ENCODE results near the gene POM121C.
A peak's percentile ranks its signal among the peaks of the same experiment; 100 is the strongest.
"Not testable (repeated sequence)": the region's sequence is repeated elsewhere in the genome, so short reads cannot be mapped to it uniquely, and the experiment has no call there.

POM121C gene

DNA sequence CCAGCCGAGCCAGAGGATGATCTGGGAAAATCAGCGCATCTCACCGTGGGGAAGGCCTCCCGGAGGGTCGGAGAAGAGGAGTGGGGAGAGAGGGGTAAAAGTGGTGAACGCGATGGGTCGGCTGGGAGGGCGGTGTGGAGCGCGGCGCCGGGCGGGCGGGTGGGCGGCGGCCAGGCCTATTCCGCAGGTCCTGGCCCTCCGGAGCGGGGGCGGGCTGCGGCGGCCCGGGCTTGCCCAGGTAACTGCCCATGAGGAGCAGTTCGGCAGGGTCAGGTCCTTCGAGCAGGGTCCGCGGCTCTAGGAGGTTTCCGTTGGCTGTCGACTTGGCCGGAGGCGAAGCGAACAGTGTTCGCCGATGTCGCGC, 44.0 kb downstream of the POM121C start:
- DNase-seq (ENCODE audit: low read depth): not testable (repeated sequence)
- peak overlapping the region; percentile 40 for H3K4me3 ChIP-seq (ENCODE audit: low read depth, low read length)

DNA sequence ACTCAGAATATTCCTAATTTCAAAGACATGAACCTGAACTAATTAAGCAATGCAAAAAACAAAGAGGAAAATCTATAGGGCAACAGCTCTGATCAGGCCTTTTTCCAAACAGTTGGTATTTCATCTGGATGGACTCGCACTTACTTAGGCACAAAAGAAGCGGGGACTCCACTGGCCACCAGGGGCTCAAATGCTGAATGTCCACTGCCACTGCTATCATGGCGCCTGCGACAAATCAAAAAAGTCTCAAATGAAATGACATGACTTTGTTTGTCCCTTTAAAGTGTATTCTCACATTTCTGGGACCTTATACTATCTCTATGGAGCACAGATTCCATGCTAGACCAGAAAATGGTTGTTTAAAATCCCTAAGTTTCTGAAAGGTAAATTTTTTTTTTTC, 47.1 kb downstream of the POM121C start:
- not testable (repeated sequence) for DNase-seq (ENCODE audit: low read depth); H3K4me3 ChIP-seq (ENCODE audit: low read depth, low read length)

DNA sequence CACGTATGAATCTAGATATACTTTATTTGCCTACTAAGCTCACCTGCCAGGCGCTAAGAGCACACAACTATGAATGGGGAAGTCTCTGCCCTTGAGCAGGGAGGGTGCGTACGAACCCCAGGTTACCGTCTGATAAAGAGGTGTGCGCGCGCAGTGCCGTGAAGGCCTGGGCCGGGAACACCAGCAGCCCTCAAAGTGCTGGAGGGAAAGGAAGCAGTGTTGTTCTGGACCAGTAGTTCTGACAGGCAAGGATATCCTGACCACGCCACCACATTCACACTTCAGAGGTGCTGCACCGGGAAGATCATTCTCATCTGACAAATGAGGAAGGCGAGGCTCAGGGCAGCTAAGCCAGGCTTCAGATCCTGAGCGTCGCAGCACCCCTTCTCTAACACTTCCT, 62.6 kb downstream of the POM121C start:
- DNase-seq (ENCODE audit: low read depth); H3K4me3 ChIP-seq (ENCODE audit: low read depth, low read length): not testable (repeated sequence)

DNA sequence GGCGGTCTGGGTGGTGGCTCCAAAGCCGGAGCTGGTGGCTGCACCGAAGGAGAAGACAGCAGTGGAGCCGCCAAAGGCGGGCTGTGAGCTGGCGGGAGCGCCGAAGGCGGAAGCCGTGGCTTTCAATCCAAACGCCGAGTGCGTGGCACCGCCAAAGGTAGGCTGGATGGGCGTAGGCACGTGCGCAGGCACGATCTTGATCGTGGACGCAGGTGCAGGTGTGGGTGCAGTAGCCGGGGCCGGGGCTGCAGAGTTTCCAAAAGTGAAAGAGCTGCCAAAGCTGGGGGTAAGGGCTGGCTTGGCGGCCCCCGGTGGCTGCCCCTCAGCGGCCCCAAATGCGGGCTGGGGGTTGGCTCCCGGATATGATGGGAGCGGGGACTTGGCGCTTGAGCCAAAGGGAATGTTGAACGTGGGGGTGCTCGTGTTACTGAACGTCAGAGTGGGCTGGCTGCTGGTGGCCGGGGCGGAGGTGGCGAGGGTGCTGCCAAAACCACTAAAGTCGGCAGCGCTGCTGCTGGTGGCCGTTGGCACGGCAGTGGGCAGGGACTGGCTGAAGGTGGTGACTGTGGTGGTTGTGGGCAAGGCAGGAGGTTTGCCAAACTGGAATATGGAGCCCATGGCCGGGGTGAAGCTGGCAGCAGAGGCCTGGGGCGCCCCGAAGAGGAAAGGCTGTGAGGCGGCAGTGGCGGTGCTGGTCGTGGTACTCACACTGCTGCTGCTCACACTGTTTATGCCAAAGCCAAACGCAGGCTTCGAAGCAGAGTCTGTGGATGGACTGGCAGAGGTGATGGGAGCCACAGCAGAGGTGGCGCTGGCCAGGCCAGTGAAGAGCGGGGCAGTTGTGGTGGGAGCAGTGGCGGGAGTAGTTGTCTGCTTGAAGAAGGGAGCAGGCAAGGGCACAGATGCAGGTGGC, 64.0 kb downstream of the POM121C start:
- not testable (repeated sequence) for DNase-seq (ENCODE audit: low read depth); H3K4me3 ChIP-seq (ENCODE audit: low read depth, low read length)

DNA sequence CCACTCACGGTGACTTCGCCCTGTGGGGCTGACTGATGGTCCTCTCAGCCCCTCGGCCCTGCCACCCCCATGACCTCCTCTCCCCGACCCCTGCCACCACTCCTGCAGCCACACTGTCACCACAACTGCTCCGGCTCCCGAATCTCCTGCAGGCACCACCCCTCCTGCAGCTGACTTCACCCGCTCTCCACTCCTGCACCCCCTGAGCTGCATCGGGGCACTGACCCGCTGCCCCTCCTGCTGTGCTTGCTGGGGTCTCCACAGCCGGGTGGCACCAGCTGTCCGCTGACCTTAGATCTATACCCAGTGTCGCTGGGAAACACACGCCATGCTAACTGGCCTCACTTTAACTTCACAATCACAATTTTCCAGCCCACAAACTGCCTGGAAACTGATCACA, 65.9 kb downstream of the POM121C start:
- H3K4me3 ChIP-seq (ENCODE audit: low read depth, low read length); DNase-seq (ENCODE audit: low read depth): not testable (repeated sequence)

DNA sequence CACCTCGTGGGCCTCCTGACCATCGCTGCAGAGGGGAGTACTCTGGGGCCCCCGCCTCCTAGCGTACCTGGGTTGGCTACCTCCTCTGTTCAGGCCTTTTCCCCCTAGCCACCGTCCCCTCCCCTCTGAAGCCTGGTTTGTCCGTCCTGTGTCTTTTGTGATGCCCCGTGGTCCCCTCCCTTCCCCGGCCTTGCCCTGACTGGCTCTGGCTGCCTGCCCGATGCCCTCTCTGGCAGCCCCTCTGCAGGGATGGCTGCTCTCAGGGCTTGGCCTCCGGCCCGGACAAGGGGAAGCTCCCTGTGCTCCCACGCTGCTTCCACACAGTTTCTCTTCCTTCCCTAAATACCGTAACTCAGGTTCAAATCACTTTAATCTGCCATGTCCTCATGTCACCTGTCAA, 66.4 kb downstream of the POM121C start:
- DNase-seq (ENCODE audit: low read depth); H3K4me3 ChIP-seq (ENCODE audit: low read depth, low read length): not testable (repeated sequence)

DNA sequence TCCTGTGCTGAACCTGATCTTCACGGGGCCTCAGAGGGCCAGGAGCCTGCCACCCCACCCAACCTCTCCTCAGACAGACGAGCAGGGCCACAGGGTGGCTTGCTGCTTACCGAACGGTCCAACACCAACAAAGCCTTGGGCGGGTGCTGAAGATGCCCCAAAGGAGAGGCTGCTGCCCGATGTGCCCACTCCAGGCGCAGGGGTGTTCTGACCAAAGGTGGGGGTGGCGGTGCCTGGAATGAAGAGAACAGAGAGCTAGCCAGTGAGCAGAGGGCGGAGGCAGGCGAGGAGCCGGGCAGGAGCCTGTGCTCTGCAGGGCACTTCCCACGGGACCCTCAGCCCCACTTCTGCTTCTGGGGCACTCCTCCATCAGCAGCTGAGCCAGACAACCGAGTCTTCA, 66.9 kb downstream of the POM121C start:
- not testable (repeated sequence) for H3K4me3 ChIP-seq (ENCODE audit: low read depth, low read length); DNase-seq (ENCODE audit: low read depth)

DNA sequence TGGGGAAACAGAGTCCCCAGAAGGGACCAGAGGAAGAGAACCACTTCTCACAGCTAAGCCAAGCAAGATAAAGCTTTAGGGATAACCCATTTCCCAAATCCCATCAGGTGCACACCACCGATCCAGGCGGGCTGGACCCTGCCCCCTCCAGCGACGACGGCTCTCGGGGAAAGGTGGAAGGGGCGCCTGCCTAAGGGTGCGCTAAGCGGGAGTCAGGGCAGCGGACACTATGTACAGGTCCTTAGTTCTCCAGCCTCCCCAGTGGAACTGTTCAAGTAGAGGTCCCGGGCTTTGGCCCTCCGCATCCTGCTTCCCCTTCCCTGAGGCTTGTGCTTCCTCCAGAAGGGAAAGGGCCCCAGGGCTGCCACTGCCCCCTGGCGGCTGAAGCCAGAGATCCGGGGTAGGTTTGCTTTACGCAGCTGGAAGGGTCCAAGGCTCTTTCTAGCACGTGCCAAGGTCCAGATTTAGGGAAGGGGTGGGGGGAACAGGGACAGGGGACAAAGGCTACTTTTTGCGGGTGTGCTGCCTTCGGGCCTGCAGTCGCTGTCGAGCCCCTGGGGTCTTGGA, 67.7 kb downstream of the POM121C start:
- not testable (repeated sequence) for DNase-seq (ENCODE audit: low read depth); H3K4me3 ChIP-seq (ENCODE audit: low read depth, low read length)

DNA sequence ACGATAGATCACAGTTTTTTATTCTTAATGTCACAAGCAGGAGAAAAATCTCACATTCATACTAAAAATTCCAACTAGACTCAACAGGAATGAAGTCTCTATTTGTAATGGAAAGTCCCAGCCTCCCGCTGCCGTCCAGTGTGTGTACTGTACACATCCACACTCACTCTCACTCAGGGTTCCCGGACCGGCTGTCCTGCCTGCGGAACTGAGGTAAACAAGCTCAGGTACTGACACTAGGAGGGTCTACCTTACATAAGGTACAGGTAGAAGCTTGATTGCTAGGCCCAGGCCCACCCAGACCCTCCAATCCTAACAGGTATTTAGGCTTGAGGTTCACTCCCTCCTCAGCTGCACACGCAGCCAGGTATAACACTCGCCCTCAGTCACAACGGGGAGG, 69.3 kb downstream of the POM121C start:
- DNase-seq (ENCODE audit: low read depth); H3K4me3 ChIP-seq (ENCODE audit: low read depth, low read length): not testable (repeated sequence)

DNA sequence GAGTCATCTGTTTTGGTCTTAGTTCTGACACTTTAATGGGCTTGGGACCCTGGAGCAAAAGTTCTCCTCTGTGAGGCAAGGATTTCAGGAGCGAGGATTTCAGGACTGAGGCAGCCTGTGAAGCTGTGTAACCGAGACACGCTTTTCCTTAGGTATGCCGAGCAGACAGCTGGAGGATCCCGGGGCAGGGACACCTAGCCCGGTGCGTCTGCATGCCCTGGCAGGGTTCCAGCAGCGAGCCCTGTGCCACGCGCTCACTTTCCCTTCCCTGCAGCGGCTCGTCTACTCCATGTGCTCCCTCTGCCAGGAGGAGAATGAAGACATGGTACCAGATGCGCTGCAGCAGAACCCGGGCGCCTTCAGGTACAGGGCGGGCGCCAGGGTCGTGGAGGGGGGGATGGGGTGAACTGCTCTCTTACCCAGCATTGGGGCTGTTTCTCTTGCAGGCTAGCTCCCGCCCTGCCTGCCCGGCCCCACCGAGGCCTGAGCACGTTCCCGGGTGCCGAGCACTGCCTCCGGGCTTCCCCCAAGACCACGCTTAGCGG, 70.2 kb downstream of the POM121C start:
- not testable (repeated sequence) for DNase-seq (ENCODE audit: low read depth); H3K4me3 ChIP-seq (ENCODE audit: low read depth, low read length)

DNA sequence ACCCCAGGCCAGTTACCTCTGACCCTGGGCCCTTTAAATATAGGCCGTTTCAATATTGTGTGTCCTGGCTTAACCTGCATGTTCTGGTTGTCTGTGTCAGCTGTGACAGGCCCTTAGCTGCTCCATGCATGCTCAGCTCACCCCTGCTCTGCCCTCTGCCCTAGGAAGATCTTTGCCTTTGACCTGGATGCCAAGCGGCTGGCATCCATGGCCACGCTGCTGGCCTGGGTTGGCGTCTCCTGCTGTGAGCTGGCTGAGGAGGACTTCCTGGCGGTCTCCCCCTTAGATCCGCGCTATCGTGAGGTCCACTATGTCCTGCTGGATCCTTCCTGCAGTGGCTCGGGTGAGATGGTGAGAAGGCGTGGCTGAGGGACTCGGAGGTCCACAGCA, 70.7 kb downstream of the POM121C start:
- H3K4me3 ChIP-seq (ENCODE audit: low read depth, low read length); DNase-seq (ENCODE audit: low read depth): not testable (repeated sequence)

DNA sequence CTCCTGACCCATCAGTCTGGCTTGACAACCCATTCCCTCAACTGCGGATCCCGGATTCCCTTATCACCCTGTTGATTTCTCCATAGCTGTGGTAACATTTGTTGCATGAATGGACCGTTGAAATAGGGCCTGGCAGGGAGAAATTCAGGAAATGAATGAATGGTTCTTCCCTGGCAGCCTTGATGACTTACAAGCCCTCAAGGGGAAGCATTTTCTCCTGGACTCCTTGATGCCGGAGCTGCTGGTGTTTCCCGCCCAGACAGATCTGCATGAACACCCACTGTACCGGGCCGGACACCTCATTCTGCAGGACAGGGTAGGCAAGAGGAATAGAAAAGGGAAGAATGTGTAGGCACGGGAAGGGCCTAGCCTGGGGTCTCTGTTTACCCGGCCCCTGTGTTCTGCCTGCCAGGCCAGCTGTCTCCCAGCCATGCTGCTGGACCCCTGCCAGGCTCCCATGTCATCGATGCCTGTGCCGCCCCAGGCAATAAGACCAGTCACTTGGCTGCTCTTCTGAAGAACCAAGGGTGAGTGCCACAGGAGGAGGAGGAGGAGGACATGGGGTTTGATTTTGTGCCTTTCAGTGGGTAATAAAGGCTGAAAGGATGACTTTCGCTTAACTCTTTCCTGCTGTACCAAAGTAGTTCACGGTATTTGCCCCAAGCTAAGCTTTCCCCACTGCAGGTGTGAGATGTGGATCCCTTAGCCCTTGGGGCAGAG, 71.2 kb downstream of the POM121C start:
- not testable (repeated sequence) for DNase-seq (ENCODE audit: low read depth); H3K4me3 ChIP-seq (ENCODE audit: low read depth, low read length)

DNA sequence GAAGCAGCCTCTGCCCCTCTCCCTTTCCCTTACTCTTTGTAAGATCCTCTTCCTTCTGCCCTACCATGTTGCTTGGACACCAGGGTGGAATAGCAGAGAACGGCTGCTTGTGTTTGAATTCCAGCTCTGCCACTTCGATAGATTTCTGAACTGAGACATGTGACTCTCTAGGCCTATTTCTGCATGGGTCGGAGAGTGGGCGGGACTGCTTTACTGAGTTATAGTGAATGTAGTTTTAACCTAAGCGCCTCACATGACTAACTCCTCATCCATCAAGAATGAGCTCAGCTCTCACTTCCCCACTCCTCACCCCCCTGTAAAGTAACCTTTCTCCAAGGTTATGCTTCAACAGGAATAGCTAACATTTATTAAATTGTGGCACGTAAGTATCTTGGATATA, 71.9 kb downstream of the POM121C start:
- not testable (repeated sequence) for DNase-seq (ENCODE audit: low read depth); H3K4me3 ChIP-seq (ENCODE audit: low read depth, low read length)

DNA sequence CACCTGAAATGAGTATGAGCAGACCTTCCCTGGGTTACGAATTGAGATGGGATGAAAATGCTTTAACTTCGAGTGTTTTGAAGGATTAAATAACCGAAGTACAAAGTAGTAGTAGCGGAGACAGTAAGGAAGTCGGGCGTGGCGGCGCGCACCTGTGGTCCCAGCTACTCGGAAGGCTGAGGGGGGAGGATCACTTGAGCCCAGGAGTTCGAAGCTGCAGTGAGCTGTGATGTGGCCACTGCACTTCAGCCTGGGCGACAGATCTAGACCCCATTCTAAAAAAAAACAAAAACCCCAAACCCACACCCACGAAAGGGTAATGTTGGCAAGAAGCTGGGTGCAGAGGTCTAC, 75.3 kb downstream of the POM121C start:
- not testable (repeated sequence) for H3K4me3 ChIP-seq (ENCODE audit: low read depth, low read length); DNase-seq (ENCODE audit: low read depth)

DNA sequence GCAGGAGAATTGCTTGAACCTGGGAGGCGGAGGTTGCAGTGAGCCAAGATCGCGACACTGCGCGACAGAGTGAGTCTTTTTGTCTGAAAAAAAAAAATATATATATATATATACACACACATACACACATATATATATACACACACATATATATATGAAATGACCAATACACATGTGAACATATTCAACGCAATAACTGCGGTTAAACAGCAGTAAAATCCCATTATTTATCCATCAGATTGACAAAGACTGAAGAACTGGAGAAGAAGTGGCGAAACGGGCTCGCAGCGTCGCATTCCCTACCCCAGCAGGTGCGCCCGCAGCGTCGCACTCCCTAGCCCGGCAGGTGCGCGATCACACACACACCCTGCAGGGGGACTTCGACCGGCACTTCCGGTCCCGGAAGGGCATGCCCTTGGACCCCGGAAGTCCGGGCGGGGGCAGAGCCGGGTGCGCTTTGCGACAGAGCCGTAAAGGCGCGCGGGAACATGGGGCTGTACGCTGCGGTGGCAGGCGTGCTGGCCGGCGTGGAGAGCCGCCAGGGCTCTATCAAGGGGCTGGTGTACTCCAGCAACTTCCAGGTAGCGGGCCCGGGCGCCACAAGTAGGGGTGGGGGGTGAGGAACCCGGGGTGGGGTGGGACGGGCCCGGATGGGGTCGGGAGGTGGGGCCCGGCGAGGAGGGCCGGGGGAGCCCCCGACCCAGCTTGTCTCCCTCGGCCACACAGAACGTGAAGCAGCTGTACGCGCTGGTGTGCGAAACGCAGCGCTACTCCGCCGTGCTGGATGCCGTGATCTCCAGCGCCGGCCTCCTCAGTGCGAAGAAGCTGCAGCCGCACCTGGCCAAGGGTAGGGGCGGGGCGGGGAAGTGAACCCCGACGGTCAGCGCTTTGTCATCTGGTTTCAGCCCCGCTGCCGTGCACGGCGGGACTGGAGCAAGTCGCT, 75.9 kb downstream of the POM121C start:
- H3K4me3 ChIP-seq (ENCODE audit: low read depth, low read length): peak overlapping the region; percentile 27
- DNase-seq (ENCODE audit: low read depth): not testable (repeated sequence)

DNA sequence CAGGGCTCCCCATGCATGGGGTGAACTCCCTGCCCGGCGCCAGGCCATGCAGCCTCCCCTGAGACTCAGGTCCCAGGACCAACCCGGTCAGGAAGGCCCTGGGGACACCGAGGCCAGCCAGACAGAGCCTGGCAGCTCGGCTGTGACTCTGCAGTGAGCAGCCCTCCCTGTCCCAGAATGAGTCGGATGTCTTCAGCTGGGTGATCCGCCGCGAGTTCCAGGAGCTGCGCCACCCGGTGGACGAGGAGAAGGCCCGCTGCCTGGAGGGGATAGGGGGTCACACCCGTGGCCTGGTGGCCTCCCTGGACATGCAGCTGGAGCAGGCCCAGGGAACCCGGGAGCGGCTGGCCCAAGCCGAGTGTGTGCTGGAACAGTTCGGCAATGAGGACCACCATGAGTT, 81.4 kb downstream of the POM121C start:
- DNase-seq (ENCODE audit: low read depth); H3K4me3 ChIP-seq (ENCODE audit: low read depth, low read length): not testable (repeated sequence)

DNA sequence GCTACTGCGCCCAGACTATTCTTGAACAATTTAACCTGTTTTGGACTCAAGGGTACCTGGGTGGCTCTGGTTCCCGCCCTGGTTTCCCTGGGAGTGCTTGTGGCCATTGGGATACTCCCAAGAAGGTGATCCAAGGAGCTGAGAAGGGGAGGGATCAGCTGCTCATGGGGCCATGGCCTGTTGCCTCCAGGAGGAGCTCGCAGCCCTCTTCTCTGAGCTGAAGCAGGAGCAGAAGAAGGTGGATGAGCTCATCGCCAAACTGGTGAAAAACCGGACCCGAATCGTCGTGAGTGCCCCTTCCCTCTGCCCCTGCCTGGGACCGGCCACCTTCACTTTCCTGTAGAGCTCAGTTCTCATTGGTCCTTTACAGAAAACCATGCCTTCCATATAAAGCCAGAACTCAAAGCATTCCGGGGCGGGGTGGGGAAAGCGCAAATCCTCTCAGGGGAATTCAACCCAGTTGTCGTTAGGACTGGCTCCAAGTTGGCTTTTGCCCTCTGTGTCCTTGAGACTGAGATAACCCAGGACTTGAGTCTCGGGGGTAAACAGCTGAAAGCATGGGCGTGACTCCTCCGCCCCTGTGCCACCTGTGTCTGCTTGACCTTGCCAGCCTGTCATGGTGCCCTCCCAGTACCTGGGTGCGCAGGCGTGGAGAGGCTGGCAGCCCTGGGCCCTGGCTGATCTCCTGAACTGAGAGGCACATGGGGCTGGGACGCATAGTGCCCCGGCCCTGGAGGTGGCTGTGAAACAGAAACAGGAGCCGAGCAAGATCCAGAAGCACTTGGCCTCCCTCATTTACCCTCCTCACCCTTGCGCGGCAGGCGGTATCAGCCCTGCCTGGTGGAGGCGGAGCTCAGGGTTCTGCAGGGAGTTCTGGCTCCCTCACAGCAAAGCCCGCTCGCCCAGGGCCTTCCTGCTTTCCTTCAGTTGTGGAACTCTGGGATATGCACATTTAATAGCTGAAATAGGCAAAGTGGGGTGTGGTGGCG, 82.3 kb downstream of the POM121C start:
- H3K4me3 ChIP-seq (ENCODE audit: low read depth, low read length); DNase-seq (ENCODE audit: low read depth): not testable (repeated sequence)

DNA sequence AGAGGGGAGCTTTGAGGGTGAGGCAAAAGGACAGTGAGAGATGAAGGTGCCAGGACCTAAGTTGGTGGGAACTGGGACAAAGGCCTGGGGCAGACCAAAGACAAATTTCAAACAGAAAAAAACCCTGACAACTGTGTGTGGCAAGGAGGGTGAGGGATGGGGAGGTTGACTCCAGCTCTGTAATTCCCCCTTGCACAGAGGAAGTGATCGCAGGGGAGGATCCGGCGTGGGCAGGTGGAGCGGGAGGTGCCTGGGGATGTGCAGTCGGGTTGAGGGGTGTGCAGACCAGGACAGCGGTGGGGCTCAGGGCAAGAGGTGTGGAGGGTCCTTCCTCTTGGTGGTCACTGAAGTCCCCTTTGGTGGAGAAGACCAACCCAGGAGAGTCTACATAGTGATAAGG, 85.5 kb downstream of the POM121C start:
- not testable (repeated sequence) for DNase-seq (ENCODE audit: low read depth); H3K4me3 ChIP-seq (ENCODE audit: low read depth, low read length)

All from skeletal muscle cell (primary cell).